Thymus (tissue), 11 donors: Measurements from ENCODE around the gene SLC43A2. TPM values are rescaled to one million over a fixed set of nuclear protein-coding genes. Genes with fewer than 3 reads are reported as not detected.
A peak's percentile ranks its signal among the peaks of the same experiment; 100 is the strongest.

Experiments
- DNase-seq, 9 donors: peaks; one replicate each; pipeline ENCODE4 v3.0.0-alpha.2; 2013; ENCODE audit warnings: low spot score in 9 of 9, low read depth in 6 of 9, missing footprints in 1 of 9
- H3K27ac ChIP-seq, 2 donors: one replicate each; pipeline ENCODE4 v1.5.1; 2013; ENCODE audit warnings: control low read depth in 1 of 2, low read depth in 1 of 2, low read length in 1 of 2, mild to moderate bottlenecking in 1 of 2, moderate library complexity in 1 of 2
- H3K27me3 ChIP-seq, 2 donors: one replicate each; pipeline ENCODE4 v1.5.1; 2013; ENCODE audit warnings: low read length in 1 of 2; ENCODE audit not compliant: control insufficient read depth in 2 of 2, insufficient read depth in 1 of 2
- H3K36me3 ChIP-seq, 2 donors: one replicate each; pipeline ENCODE4 v1.5.1; 2013; ENCODE audit warnings: low read length in 1 of 2, mild to moderate bottlenecking in 1 of 2, moderate library complexity in 1 of 2; ENCODE audit not compliant: control insufficient read depth in 2 of 2, insufficient read depth in 2 of 2
- H3K4me1 ChIP-seq, 2 donors: one replicate each; pipeline ENCODE4 v1.5.1; 2013; ENCODE audit warnings: low read length in 2 of 2; ENCODE audit not compliant: control insufficient read depth in 2 of 2, insufficient read depth in 2 of 2
- H3K4me3 ChIP-seq, 2 donors: one replicate each; pipeline ENCODE4 v1.5.1; 2013; ENCODE audit warnings: low read length in 2 of 2, control low read depth in 1 of 2, mild to moderate bottlenecking in 1 of 2
- H3K9me3 ChIP-seq, 2 donors: one replicate each; pipeline ENCODE4 v1.5.1; 2013; ENCODE audit warnings: low read length in 1 of 2, mild to moderate bottlenecking in 1 of 2; ENCODE audit not compliant: control insufficient read depth in 2 of 2, insufficient read depth in 1 of 2
- WGBS: extraction: QIAGEN DNeasy Blood & Tissue Kit; methylation state at CpG from one replicate; pipeline ENCODE4 v1.1.7; 2013; 5-methylcytosine and 5-hydroxymethylcytosine counted together
- polyA plus RNA-seq: library from polyadenylated mRNA; stranded (reverse); fragments of 200-250 nt; gene quantifications from one replicate; pipeline ENCODE4 v1.2.3, GENCODE V29; 2013
- total RNA-seq: library from RNA; stranded (reverse); fragments of 120-200 nt; gene quantifications from one replicate; pipeline ENCODE4 v1.2.4, GENCODE V29; 2013
- donor health status: healthy.

The SLC43A2 gene
- total and polyA plus RNA-seq, 2 donors = 10.5 to 13.9 TPM

DNA sequence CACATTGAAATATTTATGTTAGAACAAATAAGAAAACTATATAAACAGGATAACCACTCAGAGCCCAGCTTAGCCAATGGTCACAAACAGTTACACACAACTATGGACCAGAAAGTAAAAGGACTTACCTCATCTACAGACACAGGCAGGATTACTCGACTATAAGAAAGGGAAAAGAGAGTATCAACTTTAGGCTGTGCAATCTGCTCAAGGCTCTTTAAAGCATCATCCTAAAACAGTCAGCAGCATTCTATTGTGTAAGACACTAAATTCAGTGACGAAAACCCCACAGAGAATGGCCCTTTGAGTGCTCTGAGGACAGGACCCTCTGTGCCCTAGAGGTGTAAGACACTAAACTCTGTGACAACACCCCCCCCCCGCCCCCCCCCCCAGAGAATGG is 70.2 kb downstream of the SLC43A2 start:
- peaks cover 4 to 24% of the 10 kb centered on the region in 2 donors for H3K4me1 ChIP-seq
- no peak for DNase-seq
- H3K4me3 ChIP-seq = no peak overlapping the region
- peaks cover 12 to 35% of the 10 kb centered on the region in 2 donors for H3K36me3 ChIP-seq
- H3K9me3 ChIP-seq = no peaks in the 10 kb centered on the region
- no peak overlapping the region for H3K27ac ChIP-seq
- 90% methylated on average over 3 of the region's 3 CpGs for WGBS
- peaks cover 0 to 5% of the 10 kb centered on the region in 2 donors for H3K27me3 ChIP-seq

DNA sequence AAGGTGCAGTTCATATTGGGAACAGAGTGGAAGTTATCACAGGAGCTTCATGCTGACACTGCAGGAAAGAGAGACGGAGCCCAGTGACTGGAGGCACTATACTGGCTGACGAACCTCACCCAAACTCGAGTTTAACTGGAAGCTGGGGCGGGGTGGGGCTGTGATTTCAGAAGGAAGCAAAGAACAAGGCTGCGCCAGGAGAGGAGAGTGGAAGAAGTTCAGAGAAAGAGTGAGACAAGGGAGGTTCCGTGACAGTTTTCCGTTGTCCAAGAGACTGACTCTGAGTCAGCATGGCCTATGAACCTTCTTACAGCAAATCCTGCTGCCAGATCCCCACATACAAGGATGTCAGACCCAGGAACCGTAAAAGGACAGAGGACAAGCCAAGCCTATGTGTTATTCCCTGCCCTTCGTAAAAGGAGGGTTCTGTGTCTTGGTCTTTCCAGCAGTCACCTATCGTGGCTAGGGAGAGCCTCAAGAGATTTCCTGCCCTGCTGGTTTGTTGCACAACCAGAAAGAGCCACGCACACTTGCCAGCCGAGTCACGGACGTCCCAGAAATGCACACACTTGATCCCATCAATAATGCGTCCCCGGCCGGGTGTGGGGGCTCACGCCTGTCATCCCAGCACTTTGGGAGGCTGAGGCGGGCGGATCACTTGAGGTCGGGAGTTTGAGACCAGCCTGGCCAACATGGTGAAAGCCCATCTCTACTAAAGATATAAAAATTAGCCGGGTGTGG is 71.1 kb downstream of the SLC43A2 start:
- Histone ChIP-seq H3K4me1 (peaks cover 4 to 18% of the 10 kb centered on the region in 2 donors), H3K27me3 (peaks cover 0 to 5% of the 10 kb centered on the region in 2 donors), H3K9me3 (no peaks in the 10 kb centered on the region), H3K27ac (no peak overlapping the region), H3K4me3 (no peak overlapping the region), H3K36me3 (peaks cover 19 to 40% of the 10 kb centered on the region in 2 donors)
- DNase-seq = no peak
- 95% methylated on average over 22 of the region's 22 CpGs for WGBS

- 78% methylated on average over 15 of the region's 15 CpGs for WGBS
- peaks cover 28 to 54% of the 10 kb centered on the region in 2 donors for H3K36me3 ChIP-seq
- no peak overlapping the region for H3K4me3 ChIP-seq
- H3K9me3 ChIP-seq = no peaks in the 10 kb centered on the region
- DNase-seq = peak in 1 of 9 donors; percentile 31
- H3K27me3 ChIP-seq = no peaks in the 10 kb centered on the region
- no peak overlapping the region for H3K27ac ChIP-seq
- H3K4me1 ChIP-seq = peaks cover 0 to 9% of the 10 kb centered on the region in 2 donors
Observed at GRCh38 chr17:1555651-1556471, 72.8 kb downstream of the SLC43A2 start.

DNA sequence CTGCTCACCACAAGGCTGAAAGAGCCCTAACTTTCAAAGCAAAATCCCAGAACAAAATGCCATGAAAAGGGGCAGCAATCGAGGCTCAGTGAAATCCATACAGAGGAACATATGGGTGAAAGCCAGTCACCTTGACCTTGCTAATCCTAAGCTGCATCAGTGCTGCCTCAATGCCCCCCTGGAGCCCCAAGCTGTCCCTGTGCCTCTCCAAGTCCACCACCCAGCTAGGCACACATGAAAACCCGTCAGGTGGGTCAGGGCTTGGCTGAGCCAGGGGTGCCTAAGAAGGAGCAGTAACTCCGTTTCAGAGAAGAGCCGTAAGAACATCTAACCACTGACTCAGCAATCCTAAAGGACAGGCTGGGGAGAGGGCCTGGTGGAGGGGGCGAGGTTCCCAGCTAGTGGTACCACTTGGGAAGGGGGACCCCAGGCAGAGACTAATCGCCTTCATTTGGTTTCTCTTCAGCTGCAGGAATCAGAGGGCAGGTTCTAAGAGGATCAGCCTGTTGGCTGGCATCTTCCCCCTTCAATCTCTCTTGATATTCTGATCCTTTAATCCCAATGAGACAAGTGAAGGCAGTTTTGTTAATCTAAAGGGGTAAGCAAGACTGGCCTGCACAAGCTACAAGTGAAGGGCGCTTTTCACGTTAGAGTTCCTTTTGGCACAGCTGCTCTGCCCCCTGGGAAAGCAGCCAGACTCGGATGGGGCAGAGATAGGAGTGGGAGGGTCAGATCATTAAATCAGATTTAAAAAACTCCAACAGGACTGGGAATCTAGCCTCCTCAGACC is 73.7 kb downstream of the SLC43A2 start:
- H3K27me3 ChIP-seq = no peaks in the 10 kb centered on the region
- no peak overlapping the region for H3K4me3 ChIP-seq
- whole genome bisulfite sequencing = 97% methylated on average over 9 of the region's 9 CpGs
- DNase-seq = no peak
- peaks cover 37 to 62% of the 10 kb centered on the region in 2 donors for H3K36me3 ChIP-seq
- peaks cover 0 to 6% of the 10 kb centered on the region in 2 donors for H3K4me1 ChIP-seq
- peak overlapping the region in 1 of 2 donors; percentile 5 for H3K27ac ChIP-seq
- no peaks in the 10 kb centered on the region for H3K9me3 ChIP-seq

DNA sequence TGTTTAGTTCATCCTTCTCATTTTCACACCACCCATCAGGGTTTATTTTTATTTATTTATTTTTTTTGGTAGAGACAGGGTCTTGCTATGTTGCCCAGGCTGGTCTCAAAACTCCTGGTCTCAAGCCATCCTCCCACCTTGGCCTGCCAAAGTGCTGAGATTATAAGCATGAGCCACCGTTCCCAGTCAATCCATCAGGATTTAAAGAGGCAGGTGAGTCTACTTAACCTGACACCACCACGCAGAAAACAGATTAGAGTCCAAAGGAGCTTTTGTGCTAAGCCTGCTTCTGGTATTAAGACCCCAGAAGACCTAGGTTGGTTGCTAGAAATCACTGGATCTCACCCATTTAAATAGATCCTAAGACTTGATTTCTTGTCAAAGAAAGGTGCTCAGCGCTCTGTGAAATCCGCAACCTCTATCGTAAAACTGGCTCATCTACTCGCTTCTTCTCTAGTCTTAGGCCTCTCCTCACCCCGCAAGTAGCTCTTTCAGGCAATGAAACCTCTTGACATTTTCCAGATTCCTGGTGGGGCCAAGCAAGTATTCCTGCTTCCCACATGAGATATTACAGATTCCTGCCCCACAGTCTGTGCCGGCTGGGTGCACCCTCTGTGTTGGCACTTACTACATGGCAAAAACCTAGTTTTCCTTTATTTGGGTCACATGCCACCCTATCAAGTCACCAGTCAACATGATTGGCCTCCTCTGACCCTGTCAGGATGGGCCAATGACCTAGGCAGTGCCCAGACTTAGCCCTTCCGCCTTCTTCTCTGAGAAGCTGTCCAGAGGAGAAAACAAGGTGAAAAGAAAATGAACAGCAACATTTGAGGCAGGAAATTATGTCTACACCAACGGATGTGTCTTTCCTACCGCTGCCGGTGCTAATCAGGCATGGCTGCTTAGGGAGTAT is 75.0 kb downstream of the SLC43A2 start:
- 98% methylated on average over 12 of the region's 12 CpGs for WGBS
- H3K27ac ChIP-seq = no peak overlapping the region
- no peak overlapping the region for H3K4me3 ChIP-seq
- no peak for DNase-seq
- no peaks in the 10 kb centered on the region for H3K27me3 ChIP-seq
- H3K4me1 ChIP-seq = peaks cover 0 to 6% of the 10 kb centered on the region in 2 donors
- no peaks in the 10 kb centered on the region for H3K9me3 ChIP-seq
- H3K36me3 ChIP-seq = peaks cover 42 to 68% of the 10 kb centered on the region in 2 donors

- whole genome bisulfite sequencing = 98% methylated on average over 11 of the region's 11 CpGs
- no peak overlapping the region for H3K4me3 ChIP-seq
- H3K4me1 ChIP-seq = peaks cover 0 to 6% of the 10 kb centered on the region in 2 donors
- H3K9me3 ChIP-seq = no peaks in the 10 kb centered on the region
- DNase-seq = no peak
- no peak overlapping the region for H3K27ac ChIP-seq
- no peaks in the 10 kb centered on the region for H3K27me3 ChIP-seq
- peaks cover 49 to 75% of the 10 kb centered on the region in 2 donors for H3K36me3 ChIP-seq
Observed at GRCh38 chr17:1552932-1553331, 75.7 kb downstream of the SLC43A2 start.

- H3K27ac ChIP-seq = no peak overlapping the region
- peaks cover 0 to 6% of the 10 kb centered on the region in 2 donors for H3K4me1 ChIP-seq
- no peak overlapping the region for H3K4me3 ChIP-seq
- no peak for DNase-seq
- WGBS = 98% methylated on average over 12 of the region's 12 CpGs
- no peaks in the 10 kb centered on the region for H3K9me3 ChIP-seq
- no peaks in the 10 kb centered on the region for H3K27me3 ChIP-seq
- peaks cover 43 to 72% of the 10 kb centered on the region in 2 donors for H3K36me3 ChIP-seq
Observed at GRCh38 chr17:1551741-1552140, 76.9 kb downstream of the SLC43A2 start.

DNA sequence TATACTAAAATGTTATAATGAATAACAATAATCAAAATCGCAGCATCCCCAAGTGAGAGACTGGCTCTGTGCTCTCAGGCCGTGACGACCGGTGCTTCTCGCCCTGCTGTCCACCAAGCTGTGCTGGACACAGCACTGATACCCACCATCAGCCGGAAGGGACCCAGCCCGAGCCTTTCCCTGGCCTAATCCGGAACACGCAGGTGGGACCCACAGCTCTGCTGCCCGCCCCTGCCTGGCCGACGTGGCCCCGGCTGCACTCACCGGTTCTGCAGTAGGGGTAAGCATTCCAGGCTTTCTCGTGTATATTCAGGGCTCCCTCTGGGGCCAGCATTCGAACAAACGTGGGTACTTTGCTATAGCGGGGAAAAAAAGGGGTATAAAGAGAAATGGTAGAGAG is 80.6 kb downstream of the SLC43A2 start:
- 98% methylated on average over 18 of the region's 18 CpGs for WGBS
- Histone ChIP-seq H3K27me3 (no peaks in the 10 kb centered on the region), H3K27ac (no peak overlapping the region), H3K4me3 (no peak overlapping the region), H3K9me3 (no peaks in the 10 kb centered on the region), H3K36me3 (peaks cover 39 to 67% of the 10 kb centered on the region in 2 donors), H3K4me1 (no peaks in the 10 kb centered on the region)
- no peak for DNase-seq
